Measurements from ENCODE around the gene CSF2RB.

GRCh38 chr22:36910461-36910860 lies 3.0 kb upstream of the CSF2RB start:
- TF ChIP-seq CTCF (conservative IDR thresholded peaks at IDR 0.05): no peak
- no peak for TF ChIP-seq EZH2 (IDR thresholded peaks at IDR 0.05; ENCODE audit: low read depth)
